Epithelial cell of esophagus (primary cell): ENCODE measurements around the gene CPT1C.

Source experiments
- DNase-seq: peaks from one replicate; pipeline ENCODE4 v3.0.0; 2010; ENCODE audit warnings: low read depth
- H3K4me3 ChIP-seq: 2 replicates; pipeline ENCODE4 v1.5.1; 2011; ENCODE audit warnings: mild to moderate bottlenecking, low read length, control low read depth
- TF ChIP-seq, protein P1 (sequence below): IDR thresholded peaks from 2 replicates; pipeline ENCODE4 v1.5.1; 2011; ENCODE audit warnings: low read depth, mild to moderate bottlenecking, low read length, control low read depth, inconsistent platforms; ENCODE audit not compliant: insufficient read depth; ENCODE audit errors: missing control alignments

Gene CPT1C

DNA sequence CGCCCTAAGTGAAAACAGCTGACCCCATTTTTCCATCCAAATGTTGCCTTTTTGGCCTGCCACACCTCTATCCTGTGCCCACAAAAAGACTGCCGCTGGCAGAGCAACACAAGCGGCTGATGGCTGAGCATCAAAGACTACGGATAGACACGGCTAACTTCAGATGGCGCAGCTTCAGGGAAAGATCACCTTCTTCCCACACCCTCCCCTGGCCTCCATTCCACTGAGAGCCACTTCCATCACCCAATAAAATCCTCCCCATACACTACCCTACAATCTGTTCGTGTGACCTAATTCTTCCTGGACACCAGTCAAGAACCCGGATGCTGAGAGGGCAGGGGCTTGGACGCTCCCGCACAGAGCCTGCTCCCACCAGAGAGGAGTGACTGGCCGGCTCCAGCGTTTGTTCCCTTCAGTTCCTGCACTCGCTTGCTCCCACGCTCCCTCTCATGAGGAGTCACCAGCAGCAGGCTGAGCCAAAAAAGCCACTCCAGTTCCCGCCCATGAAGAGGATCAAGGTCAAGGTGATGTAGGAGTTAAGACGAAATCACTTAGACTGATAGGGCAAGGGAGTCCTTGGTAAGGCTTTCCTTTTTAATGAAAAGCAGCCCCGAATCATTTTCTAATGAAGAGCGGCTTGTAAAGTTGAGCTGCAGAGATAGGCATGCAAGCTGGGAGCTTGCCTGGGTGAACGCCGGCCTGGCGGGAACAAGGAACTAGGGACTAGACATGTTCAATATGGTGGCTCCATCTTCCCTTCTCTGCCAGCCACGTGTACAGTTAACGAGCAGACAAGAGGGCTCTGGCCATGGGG, 36.5 kb downstream of the CPT1C start:
- DNase-seq: no peak
- TF ChIP-seq, protein P1, sequence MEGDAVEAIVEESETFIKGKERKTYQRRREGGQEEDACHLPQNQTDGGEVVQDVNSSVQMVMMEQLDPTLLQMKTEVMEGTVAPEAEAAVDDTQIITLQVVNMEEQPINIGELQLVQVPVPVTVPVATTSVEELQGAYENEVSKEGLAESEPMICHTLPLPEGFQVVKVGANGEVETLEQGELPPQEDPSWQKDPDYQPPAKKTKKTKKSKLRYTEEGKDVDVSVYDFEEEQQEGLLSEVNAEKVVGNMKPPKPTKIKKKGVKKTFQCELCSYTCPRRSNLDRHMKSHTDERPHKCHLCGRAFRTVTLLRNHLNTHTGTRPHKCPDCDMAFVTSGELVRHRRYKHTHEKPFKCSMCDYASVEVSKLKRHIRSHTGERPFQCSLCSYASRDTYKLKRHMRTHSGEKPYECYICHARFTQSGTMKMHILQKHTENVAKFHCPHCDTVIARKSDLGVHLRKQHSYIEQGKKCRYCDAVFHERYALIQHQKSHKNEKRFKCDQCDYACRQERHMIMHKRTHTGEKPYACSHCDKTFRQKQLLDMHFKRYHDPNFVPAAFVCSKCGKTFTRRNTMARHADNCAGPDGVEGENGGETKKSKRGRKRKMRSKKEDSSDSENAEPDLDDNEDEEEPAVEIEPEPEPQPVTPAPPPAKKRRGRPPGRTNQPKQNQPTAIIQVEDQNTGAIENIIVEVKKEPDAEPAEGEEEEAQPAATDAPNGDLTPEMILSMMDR: no peak
- H3K4me3 ChIP-seq: no peak overlapping the region

- TF ChIP-seq, protein P1: no peak
- DNase-seq: no peak
- no peak overlapping the region for H3K4me3 ChIP-seq
These were observed 39.2 kb downstream of the CPT1C start for GRCh38 chr19:49730166-49730565.

- TF ChIP-seq, protein P1: no peak
- H3K4me3 ChIP-seq: no peak overlapping the region
- DNase-seq: no peak
These were observed 47.4 kb downstream of the CPT1C start for GRCh38 chr19:49738268-49738667.

GRCh38 chr19:49739098-49739497, 48.2 kb downstream of the CPT1C start:
- no peak for DNase-seq
- no peak overlapping the region for H3K4me3 ChIP-seq
- TF ChIP-seq, protein P1: no peak

GRCh38 chr19:49739933-49740332, 49.0 kb downstream of the CPT1C start:
- no peak for DNase-seq
- H3K4me3 ChIP-seq: no peak overlapping the region

GRCh38 chr19:49741210-49741844, 50.4 kb downstream of the CPT1C start:
- TF ChIP-seq, protein P1: no peak
- no peak overlapping the region for H3K4me3 ChIP-seq
- no peak for DNase-seq

More at GRCh38 chr19:49739933-49740332, 49.0 kb downstream of the CPT1C start:
- TF ChIP-seq, protein P1: no peak

DNA sequence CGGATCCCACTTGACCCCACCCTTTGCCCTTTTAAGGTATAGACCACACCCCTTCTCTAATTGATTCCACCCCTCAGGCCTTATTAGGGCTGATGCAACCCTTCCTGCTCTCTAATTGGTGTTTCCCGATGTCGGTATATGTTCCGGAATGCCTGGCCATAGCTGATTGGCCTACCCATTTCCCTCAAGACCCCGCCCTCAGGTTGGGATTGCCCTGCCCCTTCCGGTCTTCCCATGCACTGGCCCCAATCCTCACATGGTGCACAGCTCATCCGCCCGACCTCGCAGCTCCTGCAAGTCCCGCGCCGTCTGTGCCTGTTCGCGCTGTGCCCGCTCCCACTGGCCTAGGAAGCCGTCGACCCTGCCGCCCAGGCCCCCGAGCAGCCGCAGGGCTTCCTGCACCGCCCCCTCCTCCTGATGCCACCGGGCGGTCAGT, 54.0 kb downstream of the CPT1C start:
- no peak overlapping the region for H3K4me3 ChIP-seq
- no peak for DNase-seq
- TF ChIP-seq, protein P1: no peak
